Measurements from ENCODE around the gene ANK2. TPM values are rescaled to one million over a fixed set of nuclear protein-coding genes. Genes with fewer than 3 reads are reported as not detected.

ANK2 gene
- total RNA-seq, 2 donors from 2014 or later: 3.5 to 26.0 TPM

GRCh38 chr4:113103556-113103955 lies 54.1 kb downstream of the ANK2 start:
- WGBS: 50% methylated on average over 1 of the region's 1 CpG
- no peak overlapping the region for H3K27ac ChIP-seq
- intact Hi-C loops (cut with DNase I): no loop called here
- H3K9me3 ChIP-seq: no peaks in the 10 kb centered on the region
- H3K36me3 ChIP-seq: no peaks in the 10 kb centered on the region
- no peaks in the 10 kb centered on the region for H3K4me1 ChIP-seq (replicated peaks)
- no peak for DNase-seq (ENCODE audit: low spot score)
- no peak for TF ChIP-seq CTCF (IDR thresholded peaks at IDR 0.05)
- no peak for TF ChIP-seq POLR2AphosphoS5 (IDR thresholded peaks at IDR 0.05)
- no peak for TF ChIP-seq POLR2A (IDR thresholded peaks at IDR 0.05)
- no peak overlapping the region for H3K4me3 ChIP-seq
- H3K27me3 ChIP-seq (replicated peaks; ENCODE audit: insufficient read depth): no peaks in the 10 kb centered on the region

GRCh38 chr4:113106108-113106507 lies 56.7 kb downstream of the ANK2 start:
- intact Hi-C loops (cut with DNase I): no loop called here
- no peak overlapping the region for H3K27ac ChIP-seq
- H3K9me3 ChIP-seq: no peaks in the 10 kb centered on the region
- H3K27me3 ChIP-seq (replicated peaks; ENCODE audit: insufficient read depth): no peaks in the 10 kb centered on the region
- peak in 2 of 4 experiments; percentile 30 to 40 for TF ChIP-seq CTCF (IDR thresholded peaks at IDR 0.05)
- TF ChIP-seq POLR2AphosphoS5 (IDR thresholded peaks at IDR 0.05): no peak
- TF ChIP-seq POLR2A (IDR thresholded peaks at IDR 0.05): no peak
- DNase-seq (ENCODE audit: low spot score): no peak
- no peak overlapping the region for H3K4me3 ChIP-seq
- H3K36me3 ChIP-seq: no peaks in the 10 kb centered on the region
- no peaks in the 10 kb centered on the region for H3K4me1 ChIP-seq (replicated peaks)

- no peaks in the 10 kb centered on the region for H3K4me1 ChIP-seq (replicated peaks)
- H3K4me3 ChIP-seq: no peak overlapping the region
- no peak overlapping the region for H3K27ac ChIP-seq
- intact Hi-C loops (cut with DNase I): no loop called here
- TF ChIP-seq CTCF (IDR thresholded peaks at IDR 0.05) (no peak), POLR2AphosphoS5 (IDR thresholded peaks at IDR 0.05) (no peak)
- no peaks in the 10 kb centered on the region for H3K9me3 ChIP-seq
- no peaks in the 10 kb centered on the region for H3K27me3 ChIP-seq (replicated peaks; ENCODE audit: insufficient read depth)
- DNase-seq (ENCODE audit: low spot score): no peak
- 45% methylated on average over 4 of the region's 4 CpGs for WGBS
- H3K36me3 ChIP-seq: no peaks in the 10 kb centered on the region
Measured at GRCh38 chr4:113109106-113109718, 59.8 kb downstream of the ANK2 start.

GRCh38 chr4:113112338-113112978 lies 63.0 kb downstream of the ANK2 start:
- no peaks in the 10 kb centered on the region for H3K36me3 ChIP-seq
- TF ChIP-seq POLR2A (IDR thresholded peaks at IDR 0.05): no peak
- no peak for TF ChIP-seq CTCF (IDR thresholded peaks at IDR 0.05)
- no peak for TF ChIP-seq POLR2AphosphoS5 (IDR thresholded peaks at IDR 0.05)
- H3K4me1 ChIP-seq (replicated peaks): no peaks in the 10 kb centered on the region
- no peak overlapping the region for H3K27ac ChIP-seq
- 62% methylated on average over 2 of the region's 2 CpGs for WGBS
- intact Hi-C loops (cut with DNase I): no loop called here
- DNase-seq (ENCODE audit: low spot score): no peak
- H3K9me3 ChIP-seq: no peaks in the 10 kb centered on the region
- H3K27me3 ChIP-seq (replicated peaks; ENCODE audit: insufficient read depth): no peaks in the 10 kb centered on the region
- H3K4me3 ChIP-seq: no peak overlapping the region

- intact Hi-C loops (cut with DNase I): no loop called here
- 95% methylated on average over 2 of the region's 2 CpGs for WGBS
- H3K27ac ChIP-seq: no peak overlapping the region
- H3K36me3 ChIP-seq: no peaks in the 10 kb centered on the region
- TF ChIP-seq POLR2A (IDR thresholded peaks at IDR 0.05) (no peak), CTCF (IDR thresholded peaks at IDR 0.05) (no peak), POLR2AphosphoS5 (IDR thresholded peaks at IDR 0.05) (no peak)
- H3K9me3 ChIP-seq: no peaks in the 10 kb centered on the region
- H3K4me1 ChIP-seq (replicated peaks): no peaks in the 10 kb centered on the region
- H3K4me3 ChIP-seq: no peak overlapping the region
- no peaks in the 10 kb centered on the region for H3K27me3 ChIP-seq (replicated peaks; ENCODE audit: insufficient read depth)
- DNase-seq (ENCODE audit: low spot score): no peak
Measured at GRCh38 chr4:113113151-113113550, 63.7 kb downstream of the ANK2 start.
